GM12878 (cell line): Measurements from ENCODE around the gene RPUSD1. TPM values are rescaled to one million over a fixed set of nuclear protein-coding genes. Genes with fewer than 3 reads are reported as not detected.
"Not testable (repeated sequence)": the region's sequence is repeated elsewhere in the genome, so short reads cannot be mapped to it uniquely, and the experiment has no call there.

Experiments
- ATAC-seq: fragments of 200-7000 bp; cut with Tn5 transposase; 3 replicates; pipeline ENCODE4 v1.9.1; 2020; ENCODE audit warnings: mild to moderate bottlenecking, moderate library complexity
- BruUV-seq: library from RNA; stranded (reverse); fragments of 400-500 nt; replicated peaks from 2 replicates; lab custom pipeline; 2021; lab: Mats Ljungman, UMichigan
- CTCF ChIA-PET: fragments of 300-600 bp; sonication (Branson Sonifier 250); formaldehyde crosslinking; extraction: SDS; loops from one replicate; lab custom pipeline; 2021; ENCODE audit warnings: inconsistent platforms; lab: Yijun Ruan, JAX
- POLR2A ChIA-PET: fragments of 350-600 bp; formaldehyde crosslinking; extraction: SDS; loops from one replicate; lab custom pipeline; 2021; ENCODE audit warnings: inconsistent platforms; lab: Charles Lee
- RAD21 ChIA-PET: fragments of 300-600 bp; sonication (Branson Sonifier 250); formaldehyde crosslinking; loops from one replicate; lab custom pipeline; 2023; ENCODE audit warnings: antibody characterized with exemption; ENCODE audit not compliant: unreplicated experiment; lab: Charles Lee
- SMC1A ChIA-PET: fragments of 300-600 bp; sonication (Branson Sonifier 250); formaldehyde crosslinking; loops from one replicate; lab custom pipeline; 2023; ENCODE audit not compliant: unreplicated experiment, uncharacterized antibody; lab: Charles Lee
- DNase-seq: peaks from one replicate; pipeline ENCODE4 v3.0.0-alpha.2; 2011; ENCODE audit warnings: low read depth, low spot score
- FAIRE-seq: peaks from 3 replicates; lab custom pipeline; 2011; peaks lifted over from hg19 to GRCh38; lab: Jason Lieb, UNC
- H2AFZ ChIP-seq: 2 replicates; pipeline ENCODE4 v1.6.0; 2011; ENCODE audit warnings: low read depth, low read length, control low read depth; ENCODE audit not compliant: control insufficient read depth
- H3K27ac ChIP-seq: 2 replicates; pipeline ENCODE4 v1.5.1; 2011; ENCODE audit warnings: control low read depth; ENCODE audit not compliant: control insufficient read depth, insufficient read depth
- H3K27me3 ChIP-seq, 2 experiments: replicated peaks in 1 of 2; 2 replicates each; pipeline versions ENCODE4 v1.6.0 to v1.6.1; 2011; ENCODE audit warnings: low read length in 1 of 2; ENCODE audit not compliant: control insufficient read depth in 2 of 2, insufficient read depth in 2 of 2
- H3K36me3 ChIP-seq, 2 experiments: 2 replicates each; pipeline ENCODE4 v1.5.1; 2011; ENCODE audit warnings: low read length in 1 of 2; ENCODE audit not compliant: control insufficient read depth in 2 of 2, insufficient read depth in 2 of 2
- H3K4me1 ChIP-seq: 2 replicates; pipeline ENCODE4 v1.6.1; 2011; ENCODE audit warnings: mild to moderate bottlenecking, low read length, moderate library complexity, mixed read lengths; ENCODE audit not compliant: control insufficient read depth, insufficient read depth
- H3K4me2 ChIP-seq: 2 replicates; pipeline ENCODE4 v1.6.0; 2011; ENCODE audit warnings: control low read depth; ENCODE audit not compliant: control insufficient read depth, insufficient read depth
- H3K4me3 ChIP-seq: fragments of 200-600 bp; sonication (generic); 2 replicates; pipeline ENCODE4 v1.5.1; 2016
- H3K79me2 ChIP-seq: 2 replicates; pipeline ENCODE4 v1.6.0; 2011; ENCODE audit warnings: low read length; ENCODE audit not compliant: control insufficient read depth, insufficient read depth
- H3K9ac ChIP-seq: 2 replicates; pipeline ENCODE4 v1.8.0; 2011; ENCODE audit warnings: low read length, control low read depth, mixed read lengths; ENCODE audit not compliant: control insufficient read depth, insufficient read depth
- H3K9me3 ChIP-seq: replicated peaks from 3 replicates; pipeline ENCODE4 v1.5.1; 2011; ENCODE audit warnings: mild to moderate bottlenecking, low read length; ENCODE audit not compliant: control insufficient read depth, insufficient read depth
- H4K20me1 ChIP-seq: 2 replicates; pipeline ENCODE4 v1.6.0; 2011; ENCODE audit not compliant: control insufficient read depth, insufficient read depth
- CHD4 ChIP-seq: fragments of 200-600 bp; sonication (generic); IDR thresholded peaks from 2 replicates; pipeline ENCODE4 v1.6.1; 2016; ENCODE audit warnings: mild to moderate bottlenecking
- ESRRA ChIP-seq: IDR thresholded peaks from 2 replicates; pipeline ENCODE4 v1.6.1; 2012; ENCODE audit warnings: mild to moderate bottlenecking, low read length, improper control_type of control experiment
- FOXM1 ChIP-seq: IDR thresholded peaks from 2 replicates; pipeline ENCODE4 v1.6.1; 2012; ENCODE audit warnings: low read depth, mild to moderate bottlenecking, inconsistent platforms, low read length, moderate library complexity
- HCFC1 ChIP-seq: fragments of 150-350 bp; IDR thresholded peaks from 2 replicates; pipeline ENCODE4 v1.6.1; 2014; ENCODE audit warnings: low read length
- IRF3 ChIP-seq: fragments of 450-650 bp; IDR thresholded peaks from 2 replicates; pipeline ENCODE4 v1.6.1; 2014; ENCODE audit warnings: mild to moderate bottlenecking
- JUND ChIP-seq: IDR thresholded peaks from 2 replicates; pipeline ENCODE4 v1.6.1; 2012; ENCODE audit warnings: low read depth, mild to moderate bottlenecking, low read length, improper control_type of control experiment, moderate library complexity
- LARP7 ChIP-seq: fragments of 450-650 bp; IDR thresholded peaks from 2 replicates; pipeline ENCODE4 v1.6.1; 2017; ENCODE audit warnings: mild to moderate bottlenecking
- MLLT1 ChIP-seq: fragments of 450-650 bp; IDR thresholded peaks from 2 replicates; pipeline ENCODE4 v1.6.1; 2016; ENCODE audit warnings: mild to moderate bottlenecking
- MXI1 ChIP-seq: fragments of 150-350 bp; IDR thresholded peaks from 2 replicates; pipeline ENCODE4 v1.6.1; 2011; ENCODE audit warnings: low read depth, mild to moderate bottlenecking, inconsistent platforms, low read length, improper control_type of control experiment
- RBBP5 ChIP-seq: fragments of 200-600 bp; sonication (generic); conservative IDR thresholded peaks from 2 replicates; pipeline ENCODE4 v1.6.1; 2016
- RELB ChIP-seq: fragments of 450-650 bp; IDR thresholded peaks from 2 replicates; pipeline ENCODE4 v1.6.1; 2017; ENCODE audit warnings: low read depth, mild to moderate bottlenecking, moderate library complexity
- ZSCAN29 ChIP-seq: fragments of 450-650 bp; IDR thresholded peaks from 2 replicates; pipeline ENCODE4 v1.6.1; 2017; ENCODE audit warnings: mild to moderate bottlenecking, moderate library complexity
- WGBS: methylation state at CpG from one replicate; pipeline ENCODE4 v1.1.6; 2016; ENCODE audit warnings: low lambda C conversion rate; ENCODE audit not compliant: insufficient replicate concordance, insufficient coverage; ENCODE audit errors: missing lambda C conversion rate; 5-methylcytosine and 5-hydroxymethylcytosine counted together
- in situ Hi-C: fragments of 300-500 bp; cut with MboI; formaldehyde crosslinking; loops from 9 replicates; pipeline ENCODE4 v1.14.3; 2018; ENCODE audit warnings: mixed read lengths
- intact Hi-C: fragments of 100-400 bp; cut with micrococcal nuclease; formaldehyde crosslinking; loops from one replicate; pipeline ENCODE4 v1.14.2; 2022; ENCODE audit not compliant: unreplicated experiment
- polyA plus RNA-seq, 11 experiments: library from polyadenylated mRNA; depleted of rRNA in 4 of 11; unstranded in 6 of 11; stranded (reverse) in 5 of 11; fragments of >200 nt; fragmentation: Nextera tagmentation in 4 of 11; fragmentation: Illumina TruSeq in 1 of 11; extraction: Ambion mirVana in 4 of 11; extraction: Trizol in 1 of 11; gene quantifications; 1 replicate in 1 of 11; 2 replicates in 10 of 11; pipeline versions ENCODE4 v1.2.1 to v1.2.3, GENCODE V29; 2011 to 2016; ENCODE audit warnings: inconsistent platforms in 2 of 11, missing spikeins in 2 of 11, low read depth in 1 of 11
- total RNA-seq, 4 experiments: library from RNA; depleted of rRNA in 3 of 4; stranded (reverse); fragments of >200 nt in 3 of 4; fragmentation: Illumina TruSeq in 1 of 4; extraction: Trizol in 1 of 4; gene quantifications; 2 replicates each; pipeline versions ENCODE4 v1.2.1 to v1.2.3, GENCODE V29; 2013 to 2021

Gene RPUSD1
- total and polyA plus RNA-seq, 10 of the 15 experiments (the other 5 are each of a cell fraction or from before 2014, with no cell fraction given): 0.55 to 49.9 (median 21.1) TPM

GRCh38 chr16:836822-837221, 48.6 kb upstream of the RPUSD1 start:
- H3K79me2 ChIP-seq, H3K27me3 ChIP-seq, H3K36me3 ChIP-seq, FAIRE-seq, H3K27ac ChIP-seq, BruUV-seq, RAD21 ChIA-PET, SMC1A ChIA-PET, H3K9me3 ChIP-seq, H3K4me2 ChIP-seq, DNase-seq, H2AFZ ChIP-seq, H3K9ac ChIP-seq, CTCF ChIA-PET, POLR2A ChIA-PET, H3K4me1 ChIP-seq, ATAC-seq, H3K4me3 ChIP-seq, H4K20me1 ChIP-seq, in situ Hi-C loops, intact Hi-C loops: not testable (repeated sequence)
- 67% methylated on average over 3 of the region's 3 CpGs for WGBS

GRCh38 chr16:836221-836620, 48.0 kb upstream of the RPUSD1 start:
- ChIA-PET SMC1A (no interaction called here), POLR2A (no interaction called here), RAD21 (no interaction called here), CTCF (no interaction called here)
- Histone ChIP-seq H3K4me1 (no peaks in the 10 kb centered on the region), H3K36me3 (no peaks in the 10 kb centered on the region), H2AFZ (no peak overlapping the region), H3K4me2 (no peak overlapping the region), H3K9ac (no peak overlapping the region), H4K20me1 (no peaks in the 10 kb centered on the region), H3K4me3 (no peak overlapping the region), H3K79me2 (no peaks in the 10 kb centered on the region), H3K9me3 (peaks cover 2% of the 10 kb centered on the region; the same call in 1 of the 3 replicates), H3K27me3 (no peaks in the 10 kb centered on the region), H3K27ac (no peak overlapping the region)
- 61% methylated on average over 4 of the region's 4 CpGs for WGBS
- no peak for DNase-seq
- BruUV-seq: no TSS peak
- FAIRE-seq: no peak
- no peak for ATAC-seq
- in situ Hi-C loops (no loop called here), intact Hi-C loops (no loop called here)
- TF ChIP-seq HCFC1: no peak
- no peak for TF ChIP-seq CHD4
- no peak for TF ChIP-seq MXI1
- TF ChIP-seq FOXM1: no peak
- TF ChIP-seq IRF3: no peak
- no peak for TF ChIP-seq JUND
- TF ChIP-seq LARP7: no peak
- TF ChIP-seq ZSCAN29: no peak
- TF ChIP-seq RBBP5: no peak
- TF ChIP-seq RELB: no peak
- no peak for TF ChIP-seq ESRRA
- no peak for TF ChIP-seq MLLT1
